ENCODE measurements around the gene ARPC5.
"Not testable (repeated sequence)": the region's sequence is repeated elsewhere in the genome, so short reads cannot be mapped to it uniquely, and the experiment has no call there.

Gene ARPC5
- 70.2 to 238 (median 153) reads per million in 9 experiments for total RNA-seq

DNA sequence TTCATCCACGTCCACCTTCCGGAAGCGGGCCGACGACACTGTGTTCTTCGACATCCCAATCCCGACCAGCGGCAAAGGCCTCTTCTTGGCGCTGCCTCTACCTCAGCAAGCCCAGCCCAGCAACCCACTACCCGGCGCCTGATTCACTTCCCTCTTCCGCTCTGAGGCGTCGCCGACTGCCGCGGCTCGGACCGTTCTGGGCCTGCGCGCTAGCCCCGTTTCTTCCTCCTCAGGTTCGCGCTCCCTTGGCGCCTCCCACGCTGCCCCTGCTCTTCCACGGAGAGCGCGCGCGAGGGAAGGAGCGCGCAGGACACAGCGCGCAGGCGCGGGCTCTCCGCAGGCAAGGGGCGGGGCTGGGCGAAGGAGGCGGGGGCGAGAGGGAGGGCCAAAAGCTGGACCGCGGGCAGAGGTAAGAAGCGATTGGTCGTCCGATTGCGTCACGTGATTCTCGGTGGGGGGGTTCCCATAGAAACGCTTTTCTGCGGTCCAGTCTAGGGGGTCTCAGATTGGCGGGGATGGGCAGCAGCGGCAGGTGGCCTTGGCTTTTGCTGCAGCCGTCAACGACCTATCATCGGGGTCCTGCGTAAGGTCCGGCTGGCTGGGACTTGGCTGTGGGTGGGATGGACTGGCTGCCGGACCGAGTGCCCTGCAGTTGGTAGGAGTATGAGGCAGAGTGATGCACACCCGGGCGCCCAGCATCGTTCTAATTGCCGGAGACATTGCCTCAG lies at the start of gene ARPC5:
ARPC5 (minus strand) TSS at position 178 of the 728 bp plus-strand sequence; CDS start at position 54, 124 bp downstream.
- H3K4me1 Mint-ChIP-seq (ENCODE audit: low read depth in 2 of 2), result peaks cover 30 to 37% of the 10 kb centered on the region in 2 donors
- ATAC-seq (replicated peaks), result peak; percentile 86
- H3K27ac Mint-ChIP-seq, result peak within 1 kb of the TSS; percentile 94 to 95
- DNase-seq, result peak; percentile 89 to 93 (median 91)
- peaks cover 30% of the 10 kb centered on the region for H3K36me3 Mint-ChIP-seq (ENCODE audit: insufficient read depth)
- H3K27me3 Mint-ChIP-seq, result no peaks in the 10 kb centered on the region
- peak within 1 kb of the TSS; percentile 97 for H3K4me3 Mint-ChIP-seq
- no peaks in the 10 kb centered on the region for H3K9me3 Mint-ChIP-seq

DNA sequence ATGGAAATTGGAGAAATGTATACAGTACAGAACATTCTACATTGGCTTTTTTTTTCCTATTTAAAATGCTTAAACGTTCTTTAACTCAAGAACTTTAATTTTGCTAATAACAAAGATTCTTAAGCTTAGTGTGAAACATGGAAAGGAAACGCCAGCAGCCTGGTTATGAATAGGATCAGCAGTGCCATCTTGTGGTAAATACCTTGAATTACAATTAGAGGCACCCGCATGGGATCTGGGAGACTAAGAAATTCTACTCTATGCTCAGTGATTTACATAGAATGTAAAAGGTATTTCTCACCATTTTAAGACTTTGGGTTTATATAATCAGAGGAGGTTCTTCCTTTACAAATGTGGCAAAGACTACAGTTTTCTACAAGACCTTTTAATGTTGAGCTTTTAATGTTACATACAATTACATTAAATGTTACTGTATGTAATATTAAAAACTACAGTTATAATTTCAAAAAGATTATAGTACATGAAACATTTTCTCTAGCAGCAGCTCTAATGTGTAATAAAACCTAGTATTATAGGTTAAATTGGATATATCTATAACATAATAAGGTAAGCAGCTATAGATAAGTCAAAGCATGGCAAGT lies 49.6 kb upstream of the ARPC5 start:
- no peaks in the 10 kb centered on the region for H3K36me3 Mint-ChIP-seq (ENCODE audit: insufficient read depth)
- H3K27me3 Mint-ChIP-seq, result peaks cover 38 to 57% of the 10 kb centered on the region in 2 donors
- H3K4me1 Mint-ChIP-seq (ENCODE audit: low read depth in 2 of 2), result no peaks in the 10 kb centered on the region
- DNase-seq (peak; percentile 12 to 15 (median 14)), ATAC-seq (replicated peaks) (peak; percentile 74)
- H3K27ac Mint-ChIP-seq, result no peak overlapping the region
- no peak overlapping the region for H3K4me3 Mint-ChIP-seq
- no peaks in the 10 kb centered on the region for H3K9me3 Mint-ChIP-seq

DNA sequence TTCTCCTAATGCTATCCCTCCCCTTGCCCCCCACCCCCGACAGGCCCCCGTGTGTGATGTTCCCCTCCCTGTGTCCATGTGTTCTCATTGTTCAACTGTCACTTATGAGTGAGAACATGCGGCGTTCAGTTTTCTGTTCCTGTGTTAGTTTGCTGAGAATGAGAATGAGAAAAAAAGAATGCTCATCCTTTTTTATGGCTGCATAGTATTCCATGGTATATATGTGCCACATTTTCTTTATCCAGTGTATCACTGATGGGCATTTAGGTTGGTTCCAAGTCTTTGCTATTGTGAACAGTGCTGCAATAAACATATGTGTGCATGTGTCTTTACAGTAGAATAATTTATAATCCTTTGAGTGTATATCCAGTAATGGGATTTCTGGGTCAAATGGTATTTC lies 43.8 kb upstream of the ARPC5 start:
- ATAC-seq (replicated peaks); H3K9me3 Mint-ChIP-seq; H3K27ac Mint-ChIP-seq; H3K4me1 Mint-ChIP-seq (ENCODE audit: low read depth in 2 of 2); DNase-seq; H3K4me3 Mint-ChIP-seq; H3K36me3 Mint-ChIP-seq (ENCODE audit: insufficient read depth): not testable (repeated sequence)
- peaks cover 59 to 67% of the 10 kb centered on the region in 2 donors for H3K27me3 Mint-ChIP-seq

DNA sequence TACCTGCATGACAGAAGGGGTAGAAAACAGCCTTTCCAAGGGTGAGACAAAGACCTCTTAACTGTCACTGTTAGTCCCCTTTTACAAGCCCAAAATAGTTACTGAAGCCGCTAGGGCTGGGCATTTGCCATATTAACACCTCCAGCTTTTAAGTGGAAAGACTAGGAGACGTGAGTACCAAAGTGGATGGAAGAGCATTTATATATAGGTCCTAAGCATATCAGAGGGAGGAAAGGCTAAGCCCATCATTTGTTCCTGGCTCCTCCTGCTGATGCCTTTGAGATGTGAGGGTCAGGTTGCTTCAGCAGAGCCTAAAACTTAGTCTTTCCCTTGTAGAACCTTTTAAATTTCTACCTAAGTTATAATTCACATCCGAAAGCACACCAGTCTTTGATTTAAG lies 43.2 kb upstream of the ARPC5 start:
- H3K27ac Mint-ChIP-seq, result no peak overlapping the region
- H3K4me3 Mint-ChIP-seq, result no peak overlapping the region
- no peak for ATAC-seq (replicated peaks)
- H3K27me3 Mint-ChIP-seq, result peaks cover 57 to 67% of the 10 kb centered on the region in 2 donors
- H3K4me1 Mint-ChIP-seq (ENCODE audit: low read depth in 2 of 2), result no peaks in the 10 kb centered on the region
- H3K36me3 Mint-ChIP-seq (ENCODE audit: insufficient read depth), result no peaks in the 10 kb centered on the region
- H3K9me3 Mint-ChIP-seq, result no peaks in the 10 kb centered on the region
- DNase-seq, result no peak

- Mint-ChIP-seq H3K27me3 (peaks cover 48 to 58% of the 10 kb centered on the region in 2 donors), H3K9me3 (no peaks in the 10 kb centered on the region), H3K4me1 (ENCODE audit: low read depth in 2 of 2) (no peaks in the 10 kb centered on the region), H3K27ac (no peak overlapping the region), H3K4me3 (no peak overlapping the region), H3K36me3 (ENCODE audit: insufficient read depth) (no peaks in the 10 kb centered on the region)
- DNase-seq (no peak), ATAC-seq (replicated peaks) (no peak)
Observed at GRCh38 chr1:183676586-183677189, 41.1 kb upstream of the ARPC5 start.

DNA sequence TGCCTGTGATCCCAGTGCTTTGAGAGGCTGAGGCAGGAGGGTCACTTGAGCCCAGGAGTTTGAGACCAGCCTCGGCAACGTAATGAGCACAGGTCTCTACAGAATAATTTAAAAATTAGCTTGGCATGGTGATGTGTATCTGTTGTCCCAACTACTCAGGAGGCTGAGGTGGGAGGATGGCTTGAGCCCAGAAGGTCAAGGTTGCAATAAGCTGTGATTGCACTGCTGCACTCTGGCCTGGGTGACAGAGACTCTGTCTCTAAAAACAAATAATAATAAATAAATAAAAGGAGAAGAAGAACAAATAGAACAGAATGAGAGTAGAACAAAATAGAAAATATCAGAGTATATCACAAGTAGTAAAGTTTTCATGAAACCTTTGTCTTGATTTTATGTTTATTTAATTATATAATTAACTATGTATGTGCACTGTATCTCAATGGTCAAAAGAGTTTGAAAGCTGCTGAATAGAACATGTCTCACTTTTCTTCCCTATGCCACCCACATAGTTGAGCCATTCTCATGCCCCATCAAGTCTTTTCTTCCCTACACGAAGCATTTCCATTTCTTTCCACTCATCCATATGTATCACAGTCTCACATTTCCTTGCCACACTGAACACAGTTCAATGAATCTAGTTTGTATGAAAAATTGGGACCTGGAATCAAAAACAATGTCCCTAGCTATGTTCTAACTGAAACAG lies 40.5 kb upstream of the ARPC5 start:
- no peak overlapping the region for H3K27ac Mint-ChIP-seq
- H3K4me1 Mint-ChIP-seq (ENCODE audit: low read depth in 2 of 2), result no peaks in the 10 kb centered on the region
- ATAC-seq (replicated peaks) (no peak), DNase-seq (no peak)
- H3K36me3 Mint-ChIP-seq (ENCODE audit: insufficient read depth), result no peaks in the 10 kb centered on the region
- H3K27me3 Mint-ChIP-seq, result peaks cover 41 to 52% of the 10 kb centered on the region in 2 donors
- no peak overlapping the region for H3K4me3 Mint-ChIP-seq
- H3K9me3 Mint-ChIP-seq, result no peaks in the 10 kb centered on the region

DNA sequence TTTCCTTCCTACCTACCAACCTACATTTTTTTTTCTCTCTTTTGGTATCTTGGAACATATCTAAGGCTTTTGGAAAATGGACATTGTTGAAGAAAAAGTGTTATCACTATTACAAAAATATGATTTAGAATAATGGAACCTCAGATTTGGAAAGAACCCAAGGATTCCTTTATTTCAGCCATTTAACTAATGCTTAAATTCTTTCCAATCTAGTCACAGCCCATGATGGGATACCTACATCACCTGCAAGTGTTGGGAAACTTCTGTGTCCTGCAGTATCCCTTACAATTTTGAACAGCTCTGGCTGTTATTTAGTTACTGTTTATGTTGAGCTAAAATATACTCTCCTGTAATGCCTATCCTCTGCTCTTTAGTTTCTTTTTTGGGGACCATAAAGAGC lies 39.8 kb upstream of the ARPC5 start:
- DNase-seq (no peak), ATAC-seq (replicated peaks) (no peak)
- H3K4me3 Mint-ChIP-seq, result no peak overlapping the region
- no peaks in the 10 kb centered on the region for H3K36me3 Mint-ChIP-seq (ENCODE audit: insufficient read depth)
- no peak overlapping the region for H3K27ac Mint-ChIP-seq
- H3K9me3 Mint-ChIP-seq, result no peaks in the 10 kb centered on the region
- peaks cover 37 to 55% of the 10 kb centered on the region in 2 donors for H3K27me3 Mint-ChIP-seq
- no peaks in the 10 kb centered on the region for H3K4me1 Mint-ChIP-seq (ENCODE audit: low read depth in 2 of 2)

DNA sequence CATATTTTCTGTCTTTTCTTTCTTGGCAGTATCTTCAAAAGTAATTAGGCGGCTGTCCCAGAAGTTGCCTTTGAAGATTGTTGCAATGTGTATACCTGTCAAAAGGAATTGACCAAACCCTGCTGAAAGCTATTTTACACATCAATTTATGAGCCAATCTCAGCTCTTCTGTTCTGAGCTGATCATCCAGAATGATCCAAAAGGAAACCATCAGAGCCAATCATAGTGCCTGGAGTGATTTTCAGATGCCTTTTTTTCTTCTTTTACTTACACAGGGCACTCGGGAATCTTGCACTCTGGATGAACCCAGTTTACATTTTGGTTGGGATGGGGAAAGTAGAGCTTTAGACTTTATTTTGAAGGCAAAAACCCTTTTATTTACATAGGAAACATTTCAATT lies 39.3 kb upstream of the ARPC5 start:
- Mint-ChIP-seq H3K36me3 (ENCODE audit: insufficient read depth) (no peaks in the 10 kb centered on the region), H3K27me3 (peaks cover 32 to 51% of the 10 kb centered on the region in 2 donors), H3K9me3 (no peaks in the 10 kb centered on the region), H3K27ac (no peak overlapping the region), H3K4me1 (ENCODE audit: low read depth in 2 of 2) (no peaks in the 10 kb centered on the region), H3K4me3 (no peak overlapping the region)
- DNase-seq, result no peak
- no peak for ATAC-seq (replicated peaks)

DNA sequence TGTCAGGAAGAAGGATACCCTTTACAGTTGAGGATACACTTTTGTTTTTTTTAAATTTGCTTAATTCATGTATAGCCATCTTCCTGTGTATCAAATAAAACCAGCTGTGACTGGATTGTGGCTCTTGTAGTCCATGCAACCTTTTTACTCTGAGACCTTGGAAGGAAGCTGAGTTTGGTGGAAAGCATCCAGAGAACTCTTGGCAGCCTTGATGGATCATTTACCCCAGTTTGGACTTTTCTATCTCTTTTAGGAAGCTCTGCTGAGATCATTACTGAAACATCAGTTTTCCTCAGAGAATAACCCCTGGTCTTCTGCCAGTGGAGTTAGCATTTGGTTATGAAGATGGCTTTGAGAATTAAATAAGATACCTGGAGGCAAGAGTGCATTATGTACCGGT lies 38.8 kb upstream of the ARPC5 start:
- DNase-seq (no peak), ATAC-seq (replicated peaks) (no peak)
- Mint-ChIP-seq H3K36me3 (ENCODE audit: insufficient read depth) (no peaks in the 10 kb centered on the region), H3K9me3 (no peaks in the 10 kb centered on the region), H3K4me3 (no peak overlapping the region), H3K27ac (no peak overlapping the region), H3K4me1 (ENCODE audit: low read depth in 2 of 2) (no peaks in the 10 kb centered on the region), H3K27me3 (peaks cover 35 to 54% of the 10 kb centered on the region in 2 donors)

DNA sequence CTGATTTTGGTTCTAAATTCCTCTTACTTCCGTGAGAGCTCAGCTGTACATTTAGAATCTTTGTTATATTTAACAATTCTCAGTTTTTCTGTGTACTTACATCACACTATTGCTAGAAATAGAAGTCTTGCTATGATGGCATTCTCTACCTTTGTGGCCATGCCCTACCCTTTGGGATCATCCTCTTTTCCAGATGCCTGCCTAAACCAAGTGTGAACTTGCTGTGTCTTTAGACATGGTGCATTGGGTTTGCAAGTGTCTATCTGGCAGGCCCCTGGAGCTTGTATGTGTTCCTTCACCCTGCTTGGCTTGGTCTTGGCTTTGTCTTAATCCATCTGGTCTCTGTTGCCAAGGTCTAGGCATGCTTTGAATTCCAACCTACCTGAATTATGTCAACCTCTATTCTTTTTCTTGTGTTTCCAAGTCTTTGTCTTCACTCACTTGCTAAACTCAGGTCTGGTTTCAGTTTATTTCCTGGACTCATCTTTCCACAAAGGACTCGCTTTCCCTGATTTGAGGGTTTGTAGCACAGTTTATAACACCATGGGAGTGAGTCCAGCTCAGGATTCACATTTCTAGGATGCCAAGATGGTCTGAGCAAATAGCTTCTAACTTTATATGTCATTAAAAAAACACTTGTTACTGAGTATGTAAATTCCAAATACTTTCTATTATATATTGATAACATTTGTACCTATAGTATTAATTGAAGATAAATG lies 38.2 kb upstream of the ARPC5 start:
- H3K27ac Mint-ChIP-seq, result peak overlapping the region in 1 of 2 donors; percentile 41
- ATAC-seq (replicated peaks) (no peak), DNase-seq (no peak)
- H3K4me1 Mint-ChIP-seq (ENCODE audit: low read depth in 2 of 2), result no peaks in the 10 kb centered on the region
- no peak overlapping the region for H3K4me3 Mint-ChIP-seq
- H3K9me3 Mint-ChIP-seq, result no peaks in the 10 kb centered on the region
- H3K27me3 Mint-ChIP-seq, result peaks cover 37 to 58% of the 10 kb centered on the region in 2 donors
- no peaks in the 10 kb centered on the region for H3K36me3 Mint-ChIP-seq (ENCODE audit: insufficient read depth)

DNA sequence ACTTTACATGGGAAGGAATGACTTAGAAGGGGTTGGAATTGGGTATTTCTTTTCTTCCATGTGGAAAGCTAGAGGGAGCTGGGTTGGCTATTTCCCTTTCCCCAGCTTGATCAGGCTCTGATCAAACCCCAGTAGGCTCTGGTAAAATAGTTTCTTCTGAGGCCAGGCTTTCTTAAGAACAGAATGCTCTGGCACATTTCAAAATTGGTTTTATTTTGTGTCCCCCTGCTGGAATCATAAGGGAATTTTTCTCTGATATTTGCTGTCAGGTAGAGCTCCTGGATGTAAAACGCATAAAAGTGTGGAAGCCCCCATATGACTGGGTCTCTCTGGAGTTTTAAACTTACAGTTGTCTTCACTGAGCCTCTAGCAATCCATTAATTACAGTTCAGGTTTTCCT lies 34.6 kb upstream of the ARPC5 start:
- Mint-ChIP-seq H3K27me3 (peaks cover 28 to 43% of the 10 kb centered on the region in 2 donors), H3K4me3 (no peak overlapping the region), H3K4me1 (ENCODE audit: low read depth in 2 of 2) (no peaks in the 10 kb centered on the region), H3K36me3 (ENCODE audit: insufficient read depth) (no peaks in the 10 kb centered on the region), H3K9me3 (no peaks in the 10 kb centered on the region), H3K27ac (no peak overlapping the region)
- no peak for ATAC-seq (replicated peaks)
- DNase-seq, result no peak

DNA sequence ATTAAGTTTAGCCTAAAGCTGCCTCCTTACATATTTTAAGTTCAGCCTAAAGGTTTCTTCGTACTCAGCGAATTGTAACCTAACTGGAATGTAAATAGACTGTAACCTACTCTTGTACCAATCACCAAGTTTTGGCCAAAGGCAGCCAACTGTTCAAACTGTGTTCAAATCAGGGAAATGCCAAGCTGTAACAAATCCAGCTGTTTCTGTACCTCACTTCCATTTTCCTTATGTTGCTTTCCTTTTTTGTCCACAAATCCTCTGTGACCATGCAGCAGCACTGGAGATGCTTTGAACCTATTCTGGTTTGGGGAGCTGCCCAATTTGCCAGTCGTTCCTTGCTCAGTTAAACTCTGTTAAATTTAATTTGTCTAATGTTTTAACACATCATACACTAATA lies 20.8 kb upstream of the ARPC5 start:
- ATAC-seq (replicated peaks) (no peak), DNase-seq (no peak)
- no peaks in the 10 kb centered on the region for H3K36me3 Mint-ChIP-seq (ENCODE audit: insufficient read depth)
- H3K4me3 Mint-ChIP-seq, result no peak overlapping the region
- no peak overlapping the region for H3K27ac Mint-ChIP-seq
- peaks cover 9 to 13% of the 10 kb centered on the region in 2 donors for H3K27me3 Mint-ChIP-seq
- H3K4me1 Mint-ChIP-seq (ENCODE audit: low read depth in 2 of 2), result peaks cover 5 to 12% of the 10 kb centered on the region in 2 donors
- no peaks in the 10 kb centered on the region for H3K9me3 Mint-ChIP-seq

DNA sequence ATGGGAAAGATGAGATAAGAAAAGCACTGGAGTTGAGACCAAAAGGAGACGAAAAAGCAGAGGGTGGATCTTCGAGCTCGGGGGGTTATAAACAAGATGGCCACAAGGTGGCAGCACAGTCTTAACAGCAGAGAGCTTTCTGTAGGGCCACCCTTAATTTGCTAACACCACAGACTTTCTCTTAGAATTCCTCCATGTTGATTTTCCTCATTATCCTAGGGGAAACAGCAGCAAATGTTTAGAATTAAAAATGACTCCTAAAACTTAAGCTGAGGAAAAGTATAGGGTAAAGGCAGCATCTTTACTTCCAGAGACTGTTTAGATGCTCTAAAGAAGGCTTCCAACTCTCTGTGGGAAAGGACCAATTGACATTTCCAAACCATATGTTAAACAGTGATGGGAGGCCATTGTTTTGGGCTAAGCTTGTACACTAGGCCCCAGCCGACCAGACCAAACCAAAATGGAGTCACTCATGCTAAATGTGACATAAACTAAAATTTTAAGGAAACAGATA lies 20.0 kb upstream of the ARPC5 start:
- no peak overlapping the region for H3K27ac Mint-ChIP-seq
- H3K9me3 Mint-ChIP-seq, result no peaks in the 10 kb centered on the region
- no peak overlapping the region for H3K4me3 Mint-ChIP-seq
- peak; percentile 85 for ATAC-seq (replicated peaks)
- no peaks in the 10 kb centered on the region for H3K36me3 Mint-ChIP-seq (ENCODE audit: insufficient read depth)
- peaks cover 5 to 12% of the 10 kb centered on the region in 2 donors for H3K4me1 Mint-ChIP-seq (ENCODE audit: low read depth in 2 of 2)
- DNase-seq, result peak; percentile 65 to 73 (median 65)
- H3K27me3 Mint-ChIP-seq, result peaks cover 3 to 11% of the 10 kb centered on the region in 2 donors

Data from effector memory CD8-positive, alpha-beta T cell (primary cell).